Smooth muscle cell (in vitro differentiated cells): ENCODE measurements around the gene PNPLA7. TPM values are rescaled to one million over a fixed set of nuclear protein-coding genes. Genes with fewer than 3 reads are reported as not detected.

Experiments used
- DNase-seq: peaks from one replicate; lab custom pipeline; 2025; ENCODE audit not compliant: unreplicated experiment; lab: John Stamatoyannopoulos, UW
- H2AFZ ChIP-seq: fragments of 200-600 bp; sonication (generic); 2 replicates; pipeline ENCODE4 v1.6.0; 2016; ENCODE audit warnings: antibody characterized with exemption, low read depth, mild to moderate bottlenecking
- H3F3A ChIP-seq: fragments of 200-600 bp; sonication (generic); 2 replicates; pipeline ENCODE4 v1.6.0; 2017; ENCODE audit warnings: antibody characterized with exemption, low read depth
- H3K27ac ChIP-seq: fragments of 200-600 bp; sonication (generic); 2 replicates; pipeline ENCODE4 v1.5.1; 2016; ENCODE audit warnings: low read depth, mild to moderate bottlenecking
- H3K27me3 ChIP-seq: fragments of 200-600 bp; sonication (generic); 2 replicates; pipeline ENCODE4 v1.6.1; 2016; ENCODE audit warnings: low read depth, mild to moderate bottlenecking
- H3K36me3 ChIP-seq: fragments of 200-600 bp; sonication (generic); 2 replicates; pipeline ENCODE4 v1.5.1; 2016; ENCODE audit warnings: low read depth
- H3K4me1 ChIP-seq: fragments of 200-600 bp; sonication (generic); 2 replicates; pipeline ENCODE4 v1.5.1; 2016; ENCODE audit warnings: low read depth
- H3K4me2 ChIP-seq: fragments of 200-600 bp; sonication (generic); 2 replicates; pipeline ENCODE4 v1.6.0; 2016; ENCODE audit warnings: mild to moderate bottlenecking
- H3K4me3 ChIP-seq: fragments of 200-600 bp; sonication (generic); 2 replicates; pipeline ENCODE4 v1.5.1; 2016; ENCODE audit warnings: mild to moderate bottlenecking
- H3K79me2 ChIP-seq: fragments of 200-600 bp; sonication (generic); 2 replicates; pipeline ENCODE4 v1.6.0; 2016; ENCODE audit warnings: low read depth, mild to moderate bottlenecking
- H3K9ac ChIP-seq: fragments of 200-600 bp; sonication (generic); 2 replicates; pipeline ENCODE4 v1.6.0; 2016; ENCODE audit warnings: low read depth
- H3K9me3 ChIP-seq: fragments of 200-600 bp; sonication (generic); replicated peaks from 2 replicates; pipeline ENCODE4 v1.5.1; 2016; ENCODE audit warnings: low read depth
- H4K20me1 ChIP-seq: fragments of 200-600 bp; sonication (generic); 2 replicates; pipeline ENCODE4 v1.6.0; 2016; ENCODE audit warnings: low read depth
- WGBS: methylation state at CpG from one replicate; pipeline ENCODE4 v1.1.7; 2016; ENCODE audit warnings: low lambda C conversion rate; 5-methylcytosine and 5-hydroxymethylcytosine counted together
- polyA plus RNA-seq: library from polyadenylated mRNA; unstranded; fragments of >200 nt; fragmentation: Nextera tagmentation; extraction: Ambion mirVana; gene quantifications from 2 replicates; pipeline ENCODE4 v1.2.1, GENCODE V29; 2016
- total RNA-seq: library from RNA; depleted of rRNA; stranded (reverse); fragments of >200 nt; gene quantifications from 2 replicates; pipeline ENCODE4 v1.2.3, GENCODE V29; 2014
- TF ChIP-seq, protein P1 (sequence below): fragments of 200-600 bp; sonication (generic); IDR thresholded peaks from 2 replicates; pipeline ENCODE4 v1.5.1; 2017; ENCODE audit warnings: borderline replicate concordance, mild to moderate bottlenecking, antibody characterized with exemption; ENCODE audit not compliant: insufficient read depth, poor library complexity, severe bottlenecking

PNPLA7 gene
- total and polyA plus RNA-seq, 2 experiments from 2014 or later: 0.46 to 0.67 TPM

DNA sequence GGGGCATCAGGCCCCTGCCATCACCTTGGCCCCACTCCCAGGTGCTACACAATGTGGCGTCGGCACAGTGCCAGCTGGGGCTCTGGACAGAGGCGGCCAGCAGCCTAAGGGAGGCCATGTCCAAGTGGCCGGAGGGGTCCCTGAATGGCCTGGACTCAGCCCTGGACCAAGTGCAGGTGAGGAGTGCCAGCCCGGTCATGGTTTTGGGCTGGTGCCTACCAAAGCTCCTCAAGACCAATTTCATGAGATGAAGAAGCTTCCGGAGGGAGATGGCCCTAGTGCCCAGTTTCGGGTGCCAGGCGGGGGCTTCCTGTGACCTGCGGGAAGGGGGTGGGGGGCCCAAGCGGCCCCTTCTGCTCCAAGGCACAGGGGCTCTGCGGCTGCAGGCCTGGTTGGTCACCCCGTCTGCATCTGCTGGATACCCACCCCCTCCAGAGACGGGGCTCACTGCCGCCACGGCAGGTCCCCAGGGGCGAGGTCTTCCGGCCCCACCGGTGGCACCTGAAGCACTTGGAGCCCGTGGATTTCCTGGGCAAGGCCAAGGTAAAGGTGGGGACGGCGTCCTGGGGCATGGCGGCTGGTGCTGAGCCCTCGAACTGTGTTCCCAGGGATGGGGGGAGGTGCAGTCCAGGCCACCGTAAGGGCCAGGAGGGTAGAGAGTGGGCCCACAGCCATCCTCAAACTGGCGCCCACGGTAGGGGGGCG is 121.2 kb downstream of the PNPLA7 start:
- TF ChIP-seq, protein P1, sequence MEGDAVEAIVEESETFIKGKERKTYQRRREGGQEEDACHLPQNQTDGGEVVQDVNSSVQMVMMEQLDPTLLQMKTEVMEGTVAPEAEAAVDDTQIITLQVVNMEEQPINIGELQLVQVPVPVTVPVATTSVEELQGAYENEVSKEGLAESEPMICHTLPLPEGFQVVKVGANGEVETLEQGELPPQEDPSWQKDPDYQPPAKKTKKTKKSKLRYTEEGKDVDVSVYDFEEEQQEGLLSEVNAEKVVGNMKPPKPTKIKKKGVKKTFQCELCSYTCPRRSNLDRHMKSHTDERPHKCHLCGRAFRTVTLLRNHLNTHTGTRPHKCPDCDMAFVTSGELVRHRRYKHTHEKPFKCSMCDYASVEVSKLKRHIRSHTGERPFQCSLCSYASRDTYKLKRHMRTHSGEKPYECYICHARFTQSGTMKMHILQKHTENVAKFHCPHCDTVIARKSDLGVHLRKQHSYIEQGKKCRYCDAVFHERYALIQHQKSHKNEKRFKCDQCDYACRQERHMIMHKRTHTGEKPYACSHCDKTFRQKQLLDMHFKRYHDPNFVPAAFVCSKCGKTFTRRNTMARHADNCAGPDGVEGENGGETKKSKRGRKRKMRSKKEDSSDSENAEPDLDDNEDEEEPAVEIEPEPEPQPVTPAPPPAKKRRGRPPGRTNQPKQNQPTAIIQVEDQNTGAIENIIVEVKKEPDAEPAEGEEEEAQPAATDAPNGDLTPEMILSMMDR: no peak
- Histone ChIP-seq H4K20me1 (no peaks in the 10 kb centered on the region), H3K36me3 (no peaks in the 10 kb centered on the region), H3K9ac (no peak overlapping the region), H3K4me1 (no peaks in the 10 kb centered on the region), H3K9me3 (no peaks in the 10 kb centered on the region), H3K27me3 (no peaks in the 10 kb centered on the region), H3F3A (no peaks in the 10 kb centered on the region), H2AFZ (no peak overlapping the region), H3K27ac (no peak overlapping the region), H3K4me3 (no peak overlapping the region), H3K79me2 (no peaks in the 10 kb centered on the region), H3K4me2 (no peak overlapping the region)
- 91% methylated on average over 23 of the region's 27 CpGs for WGBS
- no peak for DNase-seq

DNA sequence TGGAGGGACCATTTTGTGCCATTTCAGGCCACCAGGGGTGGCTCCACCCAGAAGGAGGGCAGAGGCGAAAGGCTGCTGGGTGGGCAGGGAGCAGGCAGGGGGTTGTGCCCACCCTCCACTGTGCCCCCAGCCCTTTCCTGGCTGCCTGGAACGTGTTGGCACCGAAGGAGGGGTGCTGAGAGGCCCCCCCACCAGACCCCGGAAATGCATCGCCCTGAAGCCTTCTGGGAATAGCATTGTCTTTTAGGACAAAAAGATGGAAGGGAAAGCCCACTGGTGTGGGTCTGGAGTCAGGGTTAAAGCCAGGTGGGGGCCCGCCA is 121.9 kb downstream of the PNPLA7 start:
- H3K9ac ChIP-seq: no peak overlapping the region
- WGBS: 94% methylated on average over 6 of the region's 6 CpGs
- no peaks in the 10 kb centered on the region for H4K20me1 ChIP-seq
- no peak for DNase-seq
- no peaks in the 10 kb centered on the region for H3K36me3 ChIP-seq
- H2AFZ ChIP-seq: no peak overlapping the region
- no peak overlapping the region for H3K4me3 ChIP-seq
- no peaks in the 10 kb centered on the region for H3F3A ChIP-seq
- H3K4me2 ChIP-seq: no peak overlapping the region
- H3K79me2 ChIP-seq: no peaks in the 10 kb centered on the region
- H3K27me3 ChIP-seq: no peaks in the 10 kb centered on the region
- no peaks in the 10 kb centered on the region for H3K9me3 ChIP-seq
- H3K27ac ChIP-seq: no peak overlapping the region
- H3K4me1 ChIP-seq: no peaks in the 10 kb centered on the region
- TF ChIP-seq, protein P1: no peak

DNA sequence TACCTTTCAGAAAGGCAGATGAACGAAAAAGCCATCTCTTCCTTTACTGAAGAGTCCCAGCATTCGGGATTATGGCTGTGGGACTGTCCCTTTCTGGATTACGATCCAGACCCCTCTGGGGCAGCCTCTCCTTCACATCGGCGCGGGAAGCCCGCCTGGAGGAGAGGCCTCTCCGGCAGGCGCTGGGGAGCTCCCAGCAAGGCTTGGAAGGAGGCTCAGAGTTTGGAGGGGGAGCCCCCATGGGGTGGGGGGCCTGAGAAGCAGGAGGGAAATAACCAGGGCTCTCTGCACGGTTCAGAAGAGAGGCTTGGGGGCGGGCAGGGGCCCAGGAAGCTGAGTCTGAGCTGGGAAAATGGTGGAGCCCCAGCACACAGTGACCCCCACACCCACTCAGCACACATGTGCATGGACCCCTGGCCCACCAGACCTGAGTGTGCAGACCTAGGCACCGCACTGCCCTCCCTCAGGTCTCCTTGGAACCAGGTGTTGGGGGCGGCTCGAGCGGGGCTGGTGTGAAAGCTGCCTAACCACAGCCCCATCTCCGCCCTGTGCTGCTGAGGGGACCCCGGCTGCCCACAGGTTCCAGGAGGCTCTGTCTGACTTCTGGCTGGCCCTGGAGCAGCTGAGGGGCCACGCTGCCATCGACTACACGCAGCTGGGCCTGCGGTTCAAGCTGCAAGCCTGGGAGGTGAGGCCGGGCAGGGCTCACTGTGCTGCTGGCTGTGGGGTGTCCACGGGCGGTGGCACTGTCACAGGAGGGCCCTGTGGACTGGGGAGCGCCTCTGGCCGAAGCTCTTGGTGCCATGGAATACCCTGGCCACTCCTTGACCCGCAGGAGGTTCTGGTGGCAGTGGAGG is 122.5 kb downstream of the PNPLA7 start:
- no peaks in the 10 kb centered on the region for H3K4me1 ChIP-seq
- WGBS: 90% methylated on average over 27 of the region's 27 CpGs
- DNase-seq: no peak

More for the DNA sequence above, 122.5 kb downstream of the PNPLA7 start:
- Histone ChIP-seq H3K36me3 (no peaks in the 10 kb centered on the region), H3F3A (no peaks in the 10 kb centered on the region), H3K4me3 (no peak overlapping the region), H3K27me3 (no peaks in the 10 kb centered on the region), H3K9ac (no peak overlapping the region), H2AFZ (no peak overlapping the region), H3K4me2 (no peak overlapping the region), H3K9me3 (no peaks in the 10 kb centered on the region), H3K27ac (no peak overlapping the region), H3K79me2 (no peaks in the 10 kb centered on the region), H4K20me1 (no peaks in the 10 kb centered on the region)
- TF ChIP-seq, protein P1: no peak
